Activated naive CD4-positive, alpha-beta T cell treated with anti-CD3 and anti-CD28 coated beads, Interleukin-2, amount 10 ng/mL, durations not matched to agents 7 days and 5 days (primary cell): ENCODE measurements around the gene NDUFB8.

Experiments used
- CTCF ChIA-PET: fragments of 350-600 bp; sonication (Branson Sonifier 250); formaldehyde crosslinking; loops from one replicate; lab custom pipeline; 2021; ENCODE audit warnings: antibody characterized with exemption; lab: Charles Lee
- DNase-seq: peaks from one replicate; pipeline ENCODE4 v3.0.0-alpha.2; 2020
- H3K27ac Mint-ChIP-seq: one replicate; pipeline ENCODE4 v1.8.0; 2021; ENCODE audit warnings: mild to moderate bottlenecking, moderate library complexity, mixed read lengths
- H3K27me3 Mint-ChIP-seq: one replicate; pipeline ENCODE4 v1.8.0; 2021; ENCODE audit warnings: mild to moderate bottlenecking, mixed read lengths
- H3K36me3 Mint-ChIP-seq: one replicate; pipeline ENCODE4 v1.8.0; 2021; ENCODE audit warnings: mixed read lengths
- H3K4me1 Mint-ChIP-seq: one replicate; pipeline ENCODE4 v1.8.0; 2021; ENCODE audit warnings: mixed read lengths
- H3K4me3 Mint-ChIP-seq: one replicate; pipeline ENCODE4 v1.8.0; 2021; ENCODE audit warnings: mild to moderate bottlenecking, moderate library complexity, mixed read lengths
- H3K9me3 Mint-ChIP-seq: one replicate; pipeline ENCODE4 v1.8.0; 2021; ENCODE audit warnings: mixed read lengths

The NDUFB8 gene

DNA sequence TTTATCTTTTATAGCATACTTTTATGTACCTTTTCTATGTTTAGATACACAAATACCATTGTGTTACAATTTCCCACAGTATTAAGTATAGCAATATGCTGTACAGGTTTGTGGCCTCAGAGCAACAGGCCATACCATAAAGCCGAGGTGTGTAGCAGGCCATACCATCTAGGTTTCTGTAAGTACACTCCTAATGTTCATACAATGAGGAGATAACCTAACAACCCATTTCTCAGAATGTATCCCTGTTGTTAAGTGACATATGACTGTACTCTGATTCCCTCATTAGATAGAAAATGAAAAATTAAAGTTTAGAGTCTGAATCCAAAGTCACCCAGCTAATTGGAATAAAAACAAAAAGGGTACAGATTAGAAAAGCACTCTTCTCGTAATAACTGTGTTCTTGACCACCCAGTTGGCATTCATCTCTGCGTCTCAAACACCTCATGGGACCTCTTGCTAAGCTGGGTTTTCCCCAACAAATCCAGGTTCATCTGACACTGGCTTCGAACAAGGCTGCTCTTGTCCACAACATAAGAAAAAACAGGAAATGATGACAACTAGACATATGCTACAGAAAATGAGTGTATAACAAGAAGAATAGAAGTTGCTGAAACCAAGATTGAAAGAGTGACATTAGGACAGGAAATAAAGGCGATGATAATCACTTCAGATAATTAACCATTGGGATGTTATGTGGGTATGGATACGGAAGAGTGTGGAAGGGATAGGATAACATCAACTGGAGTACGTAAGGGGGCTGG lies 1.4 kb downstream of the NDUFB8 start:
- Mint-ChIP-seq H3K4me3 (peak overlapping the region; percentile 82), H3K27ac (peak overlapping the region; percentile 93), H3K36me3 (peaks cover 40% of the 10 kb centered on the region), H3K9me3 (peaks cover 4% of the 10 kb centered on the region), H3K4me1 (peaks cover 52% of the 10 kb centered on the region), H3K27me3 (no peaks in the 10 kb centered on the region)
- DNase-seq = peak; percentile 27
- CTCF ChIA-PET = interaction anchor here (0.7 to 3.9 kb wide), 4 partner anchors 7 to 19 kb away, joined by 3 to 32 read pairs (median 8); partner anchors contain the start of gene HIF1AN

DNA sequence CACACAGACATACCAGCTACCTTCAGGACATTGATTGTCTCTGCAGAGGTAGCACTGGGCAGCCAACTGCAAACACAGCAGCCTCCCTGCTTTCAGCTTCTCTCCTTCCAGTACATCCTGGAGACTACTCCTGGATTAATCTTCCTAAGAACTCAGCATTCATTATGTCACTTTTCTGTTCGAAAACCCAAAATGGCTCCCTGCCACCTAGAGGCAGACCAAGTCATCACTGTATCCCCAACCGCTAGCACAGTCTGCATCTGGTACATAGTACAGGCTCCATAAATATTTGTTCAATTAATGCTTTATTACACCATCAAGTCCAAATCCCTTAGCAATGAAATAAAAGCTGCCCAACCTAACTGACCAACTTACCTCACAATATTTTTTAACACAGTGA lies 5.0 kb downstream of the NDUFB8 start:
- H3K4me3 Mint-ChIP-seq = no peak overlapping the region
- CTCF ChIA-PET = interaction anchor here (1.5 to 3.4 kb wide), 5 partner anchors 10 to 91 kb away, joined by 3 to 12 read pairs (median 6); partner anchors contain the start of gene HIF1AN
- no peak for DNase-seq
- no peaks in the 10 kb centered on the region for H3K27me3 Mint-ChIP-seq
- H3K36me3 Mint-ChIP-seq = peaks cover 51% of the 10 kb centered on the region
- H3K4me1 Mint-ChIP-seq = peaks cover 35% of the 10 kb centered on the region
- H3K27ac Mint-ChIP-seq = no peak overlapping the region
- H3K9me3 Mint-ChIP-seq = no peaks in the 10 kb centered on the region

DNA sequence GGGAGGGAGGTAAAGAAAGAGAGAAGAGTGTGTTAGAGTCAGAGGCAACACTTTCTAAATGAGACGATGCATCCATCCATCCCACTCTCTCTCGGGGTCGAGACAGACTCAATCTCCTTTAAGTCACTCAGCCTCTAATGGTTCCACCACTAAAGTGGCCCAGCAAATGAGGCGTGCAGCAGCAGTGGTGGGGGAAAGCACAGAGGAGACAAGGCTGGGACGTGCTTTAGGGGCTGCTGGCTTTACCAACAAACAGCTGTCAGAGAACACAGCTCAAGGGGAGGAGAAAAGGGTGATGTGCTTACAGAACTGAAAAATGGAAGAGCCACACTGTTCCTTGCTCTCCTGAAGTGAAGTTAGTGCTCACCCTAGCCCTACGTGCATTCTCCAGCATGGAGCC lies 5.5 kb downstream of the NDUFB8 start:
- CTCF ChIA-PET = interaction anchor here (1.5 to 3.4 kb wide), 5 partner anchors 11 to 91 kb away, joined by 3 to 12 read pairs (median 6); partner anchors contain the start of gene HIF1AN
- no peak for DNase-seq
- Mint-ChIP-seq H3K4me3 (no peak overlapping the region), H3K27me3 (no peaks in the 10 kb centered on the region), H3K9me3 (no peaks in the 10 kb centered on the region), H3K36me3 (peaks cover 51% of the 10 kb centered on the region), H3K4me1 (peaks cover 36% of the 10 kb centered on the region), H3K27ac (no peak overlapping the region)

DNA sequence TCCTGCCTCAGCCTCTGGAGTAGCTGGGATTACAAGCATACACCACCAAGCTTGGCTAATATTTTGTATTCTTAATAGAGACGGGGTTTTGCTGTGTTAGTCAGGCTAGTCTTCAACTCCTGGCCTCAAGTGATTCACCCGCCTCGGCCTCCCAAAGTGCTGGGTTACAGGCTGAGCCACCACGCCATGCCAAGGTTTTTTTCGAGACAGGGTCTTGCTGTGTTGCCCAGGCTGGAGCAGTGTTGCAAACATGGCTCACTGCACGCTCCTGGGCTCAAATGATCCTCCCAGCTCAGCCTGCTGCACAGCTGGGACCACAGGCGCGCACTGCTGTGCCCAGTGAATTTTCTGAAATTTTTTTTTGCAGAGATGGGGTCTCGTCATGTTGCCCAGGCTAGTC lies 6.7 kb downstream of the NDUFB8 start:
- Mint-ChIP-seq H3K27ac (no peak overlapping the region), H3K36me3 (peaks cover 53% of the 10 kb centered on the region), H3K4me3 (no peak overlapping the region)

DNA sequence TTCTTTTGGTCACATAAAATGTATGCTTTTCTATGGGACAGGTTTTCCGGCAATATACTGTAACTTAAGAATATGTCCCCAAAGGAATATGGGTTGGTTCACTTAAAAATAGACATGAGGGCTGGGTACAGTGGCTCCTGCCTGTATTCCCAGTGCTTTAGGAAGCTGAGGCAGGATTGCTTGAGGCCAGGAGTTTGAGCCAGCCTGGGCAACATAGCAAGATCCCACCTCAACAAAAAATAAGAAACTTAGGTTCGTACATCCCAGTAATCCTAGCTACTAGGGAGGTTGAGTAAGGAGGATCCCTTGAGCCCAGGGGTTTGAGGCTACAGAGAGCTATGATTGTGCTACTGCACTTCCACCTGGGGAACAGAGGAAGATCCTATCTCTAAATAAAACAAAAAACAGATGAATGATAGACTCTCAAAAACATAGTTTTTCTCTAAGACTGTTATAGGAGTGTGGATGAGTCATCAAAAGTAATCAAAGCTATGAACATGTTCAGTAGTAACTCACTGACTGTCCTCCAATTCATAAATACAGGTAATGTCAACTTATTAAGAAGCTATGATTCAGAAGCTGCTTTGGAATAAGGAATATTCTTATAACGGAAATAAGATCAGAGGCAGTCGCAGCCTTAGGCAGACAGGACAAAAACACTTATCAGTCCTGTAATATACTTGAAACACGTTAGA lies 7.4 kb downstream of the NDUFB8 start:
- CTCF ChIA-PET = interaction anchor here (0.7 to 7.6 kb wide), 5 partner anchors 12 to 177 kb away, joined by 3 to 108 read pairs (median 6); no protein-coding TSS in a partner anchor
- Mint-ChIP-seq H3K4me3 (no peak overlapping the region), H3K9me3 (no peaks in the 10 kb centered on the region), H3K27me3 (no peaks in the 10 kb centered on the region), H3K27ac (no peak overlapping the region), H3K4me1 (peaks cover 41% of the 10 kb centered on the region), H3K36me3 (peaks cover 57% of the 10 kb centered on the region)
- no peak for DNase-seq

More for the DNA sequence above, 6.7 kb downstream of the NDUFB8 start:
- H3K4me1 Mint-ChIP-seq = peaks cover 41% of the 10 kb centered on the region
- H3K27me3 Mint-ChIP-seq = no peaks in the 10 kb centered on the region
- DNase-seq = no peak
- CTCF ChIA-PET = interaction anchor here (0.7 to 7.6 kb wide), 5 partner anchors 12 to 178 kb away, joined by 3 to 108 read pairs (median 6); no protein-coding TSS in a partner anchor
- H3K9me3 Mint-ChIP-seq = no peaks in the 10 kb centered on the region

DNA sequence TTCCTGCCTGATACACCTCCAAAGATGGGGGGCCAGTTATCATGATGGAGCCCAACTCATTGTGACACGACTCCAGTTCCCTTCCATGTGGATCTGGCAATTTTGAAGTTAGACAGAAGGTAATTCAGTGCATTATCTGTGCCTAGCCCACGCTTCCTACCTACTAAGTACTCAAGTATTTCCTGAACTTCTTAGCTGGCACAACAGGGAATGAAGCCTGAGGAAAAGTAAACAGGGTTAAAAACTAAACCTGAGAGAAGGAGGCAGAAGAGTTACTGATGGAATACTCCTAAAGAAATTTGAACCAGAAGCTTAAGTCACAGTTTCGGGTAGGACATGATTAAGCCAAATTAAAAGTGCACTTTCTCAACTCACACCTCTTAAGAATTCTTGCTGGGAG lies 8.9 kb downstream of the NDUFB8 start:
- H3K4me1 Mint-ChIP-seq = peaks cover 41% of the 10 kb centered on the region
- H3K27ac Mint-ChIP-seq = peak overlapping the region; percentile 2
- no peak for DNase-seq
- no peak overlapping the region for H3K4me3 Mint-ChIP-seq
- H3K36me3 Mint-ChIP-seq = peaks cover 52% of the 10 kb centered on the region
- CTCF ChIA-PET = interaction anchor here (1.2 to 7.6 kb wide), 6 partner anchors 11 to 184 kb away, joined by 3 to 108 read pairs (median 64); partner anchors contain the start of gene HIF1AN
- no peaks in the 10 kb centered on the region for H3K9me3 Mint-ChIP-seq
- H3K27me3 Mint-ChIP-seq = no peaks in the 10 kb centered on the region

DNA sequence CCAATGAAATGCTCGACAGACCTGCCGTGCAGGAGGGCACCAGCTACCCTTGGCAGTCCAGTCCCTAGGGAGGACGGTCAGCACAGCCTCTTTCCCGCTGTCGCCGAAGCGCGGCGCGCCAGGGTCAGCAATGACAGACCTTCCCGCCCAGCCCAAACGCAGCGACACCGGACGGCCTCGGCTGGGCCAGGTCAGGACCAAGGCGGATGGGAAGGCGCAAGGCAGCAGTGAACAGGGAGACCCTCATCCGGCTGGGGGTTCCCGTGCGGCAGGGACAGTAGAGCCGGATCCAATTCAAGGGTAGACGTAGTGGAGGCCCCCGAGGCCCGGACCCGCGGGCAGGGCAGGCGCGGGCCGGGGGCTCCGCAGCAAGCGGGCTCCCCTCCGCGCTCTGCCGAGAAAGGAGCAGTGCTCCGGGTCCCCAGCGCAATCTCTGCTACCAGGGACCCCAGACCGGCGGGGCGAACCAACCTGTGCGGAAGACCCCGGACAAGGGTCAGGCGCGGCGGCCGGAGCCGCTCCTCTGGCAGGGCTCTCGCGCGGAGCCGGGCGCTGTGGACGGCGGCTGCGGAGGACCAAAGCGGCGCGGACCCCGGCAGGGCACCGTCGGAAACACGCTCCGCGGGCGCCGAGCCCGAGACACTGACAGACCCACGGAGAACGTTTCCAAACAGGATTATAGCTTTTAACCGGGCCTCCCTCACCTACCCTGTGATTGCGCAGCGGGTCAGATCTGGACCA lies 10.2 kb downstream of the NDUFB8 start, which contains the start of gene SEC31B:
Gene SEC31B (minus strand): TSS at position 551 of the 741 bp plus-strand sequence. CDS start 2,909 bp downstream, outside the sequence.
- Mint-ChIP-seq H3K27me3 (no peaks in the 10 kb centered on the region), H3K4me3 (no peak within 1 kb of the TSS), H3K27ac (peak within 1 kb of the TSS; percentile 33), H3K9me3 (no peaks in the 10 kb centered on the region), H3K36me3 (peaks cover 50% of the 10 kb centered on the region), H3K4me1 (peaks cover 39% of the 10 kb centered on the region)
- no peak for DNase-seq
- CTCF ChIA-PET = interaction anchor here (0.6 to 7.6 kb wide), 30 partner anchors 8 to 215 kb away, joined by 3 to 108 read pairs (median 6); partner anchors contain the start of genes HIF1AN and SCD

DNA sequence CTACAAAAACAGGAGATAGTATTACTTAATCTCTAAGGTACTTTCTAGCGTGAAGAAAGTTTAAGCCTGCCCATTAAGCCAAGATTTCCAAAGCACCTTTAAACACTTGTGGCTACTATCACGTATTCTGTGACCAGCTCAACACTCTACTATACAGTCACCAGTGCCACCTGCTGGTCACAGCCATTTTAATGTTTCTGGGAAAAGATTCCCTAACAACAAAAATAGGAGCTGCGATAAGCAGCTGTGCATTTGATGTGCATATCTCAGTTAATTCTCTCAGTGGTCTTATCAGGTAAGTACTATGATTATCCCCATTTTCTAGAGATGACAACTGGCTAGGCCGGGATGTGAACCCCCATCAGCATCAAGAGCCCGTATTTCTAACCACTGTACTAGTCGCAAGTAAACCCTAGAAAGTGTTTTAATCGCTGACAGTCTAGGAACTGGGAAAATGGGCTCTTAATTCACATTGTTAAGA lies 10.9 kb downstream of the NDUFB8 start:
- H3K27ac Mint-ChIP-seq = no peak overlapping the region

DNA sequence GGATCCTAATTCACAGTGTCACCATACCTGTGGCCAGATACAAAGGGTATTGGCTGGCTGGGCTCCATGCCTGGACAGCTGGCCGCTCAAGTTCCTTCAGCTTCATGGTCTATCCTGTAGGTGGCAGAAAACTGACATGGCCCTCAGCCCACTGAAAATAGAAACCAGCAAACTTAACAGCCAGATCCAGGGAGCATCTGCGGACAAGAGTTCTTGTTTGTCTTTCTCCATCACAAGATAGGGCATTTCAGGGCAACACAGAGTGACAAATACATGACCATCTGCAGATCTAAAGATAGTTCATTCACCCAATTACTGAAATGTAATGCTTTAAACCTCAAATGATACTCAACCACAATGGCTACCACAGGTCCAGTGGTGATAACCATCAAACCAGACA lies 12.8 kb downstream of the NDUFB8 start:
- Mint-ChIP-seq H3K4me3 (no peak overlapping the region), H3K9me3 (no peaks in the 10 kb centered on the region), H3K27me3 (no peaks in the 10 kb centered on the region), H3K4me1 (peaks cover 54% of the 10 kb centered on the region), H3K36me3 (peaks cover 56% of the 10 kb centered on the region), H3K27ac (no peak overlapping the region)
- CTCF ChIA-PET = interaction anchor here (1.2 to 7.6 kb wide), 8 partner anchors 7 to 178 kb away, joined by 3 to 108 read pairs (median 36); no protein-coding TSS in a partner anchor
- no peak for DNase-seq

More for the DNA sequence above, 10.9 kb downstream of the NDUFB8 start:
- Mint-ChIP-seq H3K27me3 (no peaks in the 10 kb centered on the region), H3K9me3 (no peaks in the 10 kb centered on the region), H3K4me3 (no peak overlapping the region), H3K36me3 (peaks cover 50% of the 10 kb centered on the region), H3K4me1 (peaks cover 41% of the 10 kb centered on the region)
- CTCF ChIA-PET = interaction anchor here (0.6 to 7.6 kb wide), 35 partner anchors 9 to 666 kb away, joined by 3 to 108 read pairs (median 5); partner anchors contain the start of genes HIF1AN and SCD
- peak; percentile 81 for DNase-seq

DNA sequence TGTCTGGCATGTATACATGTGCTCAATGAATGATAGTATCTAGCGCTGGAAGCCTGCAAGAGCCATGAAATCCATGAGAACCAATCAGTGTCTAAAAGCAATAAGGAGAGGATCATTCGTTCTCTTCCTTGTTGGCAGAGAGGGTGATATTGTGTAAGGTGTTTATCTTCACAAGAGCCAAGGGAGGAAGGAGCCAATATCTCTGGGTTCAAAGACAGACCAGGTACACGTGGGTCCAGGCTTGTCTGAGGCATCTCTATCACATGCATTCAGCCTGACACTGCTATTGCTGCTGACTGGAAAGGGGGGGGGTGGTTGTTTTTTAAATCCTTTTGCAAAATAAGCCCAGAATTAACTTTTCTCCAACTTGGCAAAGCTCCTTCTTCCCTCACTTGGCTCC lies 14.1 kb downstream of the NDUFB8 start:
- Mint-ChIP-seq H3K4me1 (peaks cover 67% of the 10 kb centered on the region), H3K36me3 (peaks cover 52% of the 10 kb centered on the region)

DNA sequence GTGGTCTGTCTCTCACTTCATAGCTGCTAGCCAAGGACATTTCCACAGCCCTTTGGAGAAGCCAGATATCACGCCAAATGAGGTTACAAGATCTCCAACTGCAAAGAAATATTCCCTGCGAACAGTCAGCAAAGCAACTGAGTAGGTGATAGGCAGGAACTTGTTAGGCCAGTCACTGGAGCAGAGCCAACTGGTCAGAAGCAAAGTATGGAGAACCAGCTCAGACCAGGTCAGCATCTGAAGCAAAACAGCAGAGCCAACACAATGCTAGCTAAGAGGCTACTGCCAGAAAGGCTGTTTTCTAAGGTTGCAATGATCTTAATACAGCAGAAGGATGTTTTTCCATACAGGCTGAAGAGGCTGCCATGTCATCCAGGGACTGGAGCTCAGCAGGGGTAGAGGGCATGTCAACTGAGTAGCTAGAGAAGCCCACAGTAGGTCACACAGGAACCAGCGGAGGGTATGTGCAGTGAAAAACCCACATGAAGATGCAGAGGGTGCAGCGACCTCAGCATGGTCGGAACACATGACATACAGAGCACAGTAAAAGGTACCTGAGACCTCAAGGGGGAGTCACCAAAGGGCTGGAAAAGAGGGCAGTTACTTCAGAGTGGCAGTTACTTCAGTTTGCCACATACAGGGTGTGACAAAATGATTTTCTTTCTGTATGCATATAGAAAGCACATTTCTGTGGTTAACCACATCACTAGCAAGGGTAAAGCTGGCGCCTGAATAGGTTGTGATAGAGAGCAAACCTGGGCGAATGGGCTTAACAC lies 18.9 kb downstream of the NDUFB8 start:
- Mint-ChIP-seq H3K27me3 (no peaks in the 10 kb centered on the region), H3K9me3 (no peaks in the 10 kb centered on the region), H3K27ac (peak overlapping the region; percentile 92), H3K36me3 (peaks cover 54% of the 10 kb centered on the region), H3K4me3 (peak overlapping the region; percentile 79), H3K4me1 (peaks cover 82% of the 10 kb centered on the region)
- CTCF ChIA-PET = interaction anchor here (0.6 to 12.3 kb wide), 13 partner anchors 9 to 488 kb away, joined by 3 to 206 read pairs (median 9); partner anchors contain the start of genes HIF1AN, SCD and SEC31B
- DNase-seq = peak; percentile 87

More for the DNA sequence above, 14.1 kb downstream of the NDUFB8 start:
- DNase-seq = no peak
- no peaks in the 10 kb centered on the region for H3K9me3 Mint-ChIP-seq
- H3K27me3 Mint-ChIP-seq = no peaks in the 10 kb centered on the region
- H3K4me3 Mint-ChIP-seq = no peak overlapping the region
- H3K27ac Mint-ChIP-seq = no peak overlapping the region
- CTCF ChIA-PET = interaction anchor here (0.7 to 12.3 kb wide), 8 partner anchors 11 to 344 kb away, joined by 3 to 206 read pairs (median 4); no protein-coding TSS in a partner anchor

DNA sequence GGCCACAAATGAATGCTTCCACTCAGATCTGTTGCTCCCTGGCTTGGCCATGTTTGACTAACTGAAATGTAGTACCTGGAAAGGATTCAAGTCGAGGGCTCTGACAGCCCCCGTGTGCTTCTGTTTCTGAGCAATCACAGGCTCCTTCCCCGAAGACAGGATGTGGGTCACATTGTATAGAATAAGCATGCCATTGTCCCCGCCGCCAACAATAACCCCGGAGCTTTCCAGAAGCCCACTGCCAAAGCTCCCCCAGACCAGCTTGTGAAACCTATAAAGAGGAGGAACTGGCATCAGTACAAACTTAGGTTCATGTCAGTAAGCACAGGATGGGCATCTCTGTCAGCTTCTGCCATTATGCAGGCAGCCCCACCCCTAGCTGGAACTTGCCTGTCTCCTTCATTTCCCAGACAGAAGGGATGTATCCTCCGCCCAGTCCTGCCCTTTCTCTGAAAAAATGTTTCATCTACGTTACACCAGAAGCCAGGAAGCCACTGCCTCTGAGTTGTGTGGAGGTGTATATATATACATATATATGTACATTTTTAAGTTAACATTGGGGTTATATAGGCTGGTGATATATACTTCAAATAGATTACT lies 20.3 kb downstream of the NDUFB8 start:
- peaks cover 60% of the 10 kb centered on the region for H3K36me3 Mint-ChIP-seq
- H3K9me3 Mint-ChIP-seq = no peaks in the 10 kb centered on the region
- H3K4me1 Mint-ChIP-seq = peaks cover 92% of the 10 kb centered on the region
- H3K27me3 Mint-ChIP-seq = no peaks in the 10 kb centered on the region
- CTCF ChIA-PET = interaction anchor here (0.7 to 12.3 kb wide), 18 partner anchors 11 to 370 kb away, joined by 3 to 206 read pairs (median 7); partner anchors contain the start of genes HIF1AN, SCD and SEC31B
- peak overlapping the region; percentile 79 for H3K4me3 Mint-ChIP-seq
- DNase-seq = peak; percentile 83
- peak overlapping the region; percentile 92 for H3K27ac Mint-ChIP-seq
